Mesothelial cell of epicardium (in vitro differentiated cells): ENCODE measurements around the gene LIMK2. TPM values are rescaled to one million over a fixed set of nuclear protein-coding genes. Genes with fewer than 3 reads are reported as not detected.

Source experiments
- DNase-seq, 2 experiments: peaks; one replicate each; pipeline ENCODE4 v3.0.0; 2021; ENCODE audit warnings: low spot score in 2 of 2; ENCODE audit not compliant: unreplicated experiment in 2 of 2
- H3K27ac Mint-ChIP-seq: 2 replicates; pipeline ENCODE4 v1.8.0; 2021; ENCODE audit warnings: mixed read lengths
- H3K27me3 Mint-ChIP-seq: 2 replicates; pipeline ENCODE4 v1.8.0; 2021; ENCODE audit warnings: low read depth, mixed read lengths
- H3K36me3 Mint-ChIP-seq: 2 replicates; pipeline ENCODE4 v1.8.0; 2021; ENCODE audit warnings: mixed read lengths
- H3K4me1 Mint-ChIP-seq: 2 replicates; pipeline ENCODE4 v1.8.0; 2021; ENCODE audit warnings: mixed read lengths
- H3K4me3 Mint-ChIP-seq: 2 replicates; pipeline ENCODE4 v1.8.0; 2021; ENCODE audit warnings: mild to moderate bottlenecking, moderate library complexity, mixed read lengths
- H3K9me3 Mint-ChIP-seq: 2 replicates; pipeline ENCODE4 v1.8.0; 2021; ENCODE audit warnings: mixed read lengths
- total RNA-seq: library from RNA; stranded (reverse); gene quantifications from 3 replicates; pipeline ENCODE4 v1.2.1, GENCODE V29; 2021
- TF ChIP-seq, protein P1 (sequence below): fragments of 200-600 bp; sonication (generic); IDR thresholded peaks from one replicate; pipeline ENCODE4 v1.5.0; 2021; ENCODE audit warnings: antibody characterized with exemption; ENCODE audit not compliant: unreplicated experiment

LIMK2 gene
- total RNA-seq, 1 donor from 2014 or later = 121 TPM

- Mint-ChIP-seq H3K27ac (no peak overlapping the region), H3K4me3 (no peak overlapping the region), H3K27me3 (no peaks in the 10 kb centered on the region), H3K9me3 (no peaks in the 10 kb centered on the region), H3K36me3 (peaks cover 6% of the 10 kb centered on the region), H3K4me1 (peaks cover 22% of the 10 kb centered on the region)
- DNase-seq = no peak
- TF ChIP-seq, protein P1, sequence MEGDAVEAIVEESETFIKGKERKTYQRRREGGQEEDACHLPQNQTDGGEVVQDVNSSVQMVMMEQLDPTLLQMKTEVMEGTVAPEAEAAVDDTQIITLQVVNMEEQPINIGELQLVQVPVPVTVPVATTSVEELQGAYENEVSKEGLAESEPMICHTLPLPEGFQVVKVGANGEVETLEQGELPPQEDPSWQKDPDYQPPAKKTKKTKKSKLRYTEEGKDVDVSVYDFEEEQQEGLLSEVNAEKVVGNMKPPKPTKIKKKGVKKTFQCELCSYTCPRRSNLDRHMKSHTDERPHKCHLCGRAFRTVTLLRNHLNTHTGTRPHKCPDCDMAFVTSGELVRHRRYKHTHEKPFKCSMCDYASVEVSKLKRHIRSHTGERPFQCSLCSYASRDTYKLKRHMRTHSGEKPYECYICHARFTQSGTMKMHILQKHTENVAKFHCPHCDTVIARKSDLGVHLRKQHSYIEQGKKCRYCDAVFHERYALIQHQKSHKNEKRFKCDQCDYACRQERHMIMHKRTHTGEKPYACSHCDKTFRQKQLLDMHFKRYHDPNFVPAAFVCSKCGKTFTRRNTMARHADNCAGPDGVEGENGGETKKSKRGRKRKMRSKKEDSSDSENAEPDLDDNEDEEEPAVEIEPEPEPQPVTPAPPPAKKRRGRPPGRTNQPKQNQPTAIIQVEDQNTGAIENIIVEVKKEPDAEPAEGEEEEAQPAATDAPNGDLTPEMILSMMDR = no peak
Measured at GRCh38 chr22:31287818-31288495, 75.9 kb downstream of the LIMK2 start.

GRCh38 chr22:31288496-31289240 is 76.6 kb downstream of the LIMK2 start:
- H3K27ac Mint-ChIP-seq = no peak overlapping the region
- no peaks in the 10 kb centered on the region for H3K27me3 Mint-ChIP-seq
- peaks cover 6% of the 10 kb centered on the region for H3K36me3 Mint-ChIP-seq
- no peak overlapping the region for H3K4me3 Mint-ChIP-seq
- DNase-seq = no peak
- TF ChIP-seq, protein P1 = no peak
- peaks cover 27% of the 10 kb centered on the region for H3K4me1 Mint-ChIP-seq
- H3K9me3 Mint-ChIP-seq = no peaks in the 10 kb centered on the region

- Mint-ChIP-seq H3K9me3 (no peaks in the 10 kb centered on the region), H3K27me3 (no peaks in the 10 kb centered on the region), H3K36me3 (peaks cover 6% of the 10 kb centered on the region), H3K27ac (no peak overlapping the region), H3K4me1 (peaks cover 29% of the 10 kb centered on the region), H3K4me3 (no peak overlapping the region)
- no peak for DNase-seq
- TF ChIP-seq, protein P1 = no peak
Measured at GRCh38 chr22:31289344-31289743, 77.2 kb downstream of the LIMK2 start.

GRCh38 chr22:31290494-31291471 is 78.7 kb downstream of the LIMK2 start:
- peaks cover 37% of the 10 kb centered on the region for H3K4me1 Mint-ChIP-seq
- H3K4me3 Mint-ChIP-seq = peak overlapping the region; percentile 84
- H3K36me3 Mint-ChIP-seq = peaks cover 6% of the 10 kb centered on the region
- H3K27me3 Mint-ChIP-seq = no peaks in the 10 kb centered on the region
- TF ChIP-seq, protein P1 = no peak
- peak overlapping the region; percentile 97 for H3K27ac Mint-ChIP-seq
- H3K9me3 Mint-ChIP-seq = no peaks in the 10 kb centered on the region
- DNase-seq = peak; percentile 87 to 91

DNA sequence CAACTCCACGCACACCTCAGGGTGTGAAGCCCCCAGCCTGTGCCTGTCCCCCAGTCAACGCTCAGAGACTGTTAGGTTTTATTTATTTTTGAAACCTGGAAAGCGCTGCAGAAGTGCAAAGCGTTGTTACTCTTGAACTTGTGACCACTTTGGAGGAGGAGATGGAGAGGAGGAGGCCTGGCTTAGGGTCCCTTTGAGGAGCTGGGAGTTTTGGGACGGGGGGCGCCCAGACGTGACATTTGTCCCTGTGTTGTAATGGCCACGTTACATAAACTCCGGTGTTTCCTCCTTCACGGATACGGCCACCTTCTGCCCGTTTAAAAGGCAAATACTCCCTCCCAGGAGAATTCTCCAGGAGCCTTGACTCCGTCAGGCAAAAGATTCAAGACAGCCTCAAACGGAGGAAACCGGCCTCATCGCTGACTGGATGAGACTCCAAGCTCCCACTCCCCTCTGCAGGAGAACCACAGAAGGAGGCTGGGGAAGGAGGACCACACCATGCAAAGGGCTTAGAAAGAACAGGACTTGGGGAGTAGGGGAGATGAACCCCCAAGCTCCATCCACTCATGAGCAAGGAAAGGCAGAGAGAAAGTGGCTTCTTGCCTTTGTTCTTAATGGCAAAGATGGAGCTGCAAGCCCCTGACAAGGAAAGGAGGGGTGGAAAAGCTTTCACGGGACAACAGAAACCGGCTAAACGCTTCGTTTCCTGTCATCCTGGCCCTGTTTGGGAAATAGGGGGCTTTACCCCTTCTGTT is 79.6 kb downstream of the LIMK2 start:
- TF ChIP-seq, protein P1 = no peak
- Mint-ChIP-seq H3K4me1 (peaks cover 45% of the 10 kb centered on the region), H3K27ac (peak overlapping the region; percentile 92), H3K27me3 (no peaks in the 10 kb centered on the region), H3K4me3 (peak overlapping the region; percentile 84), H3K9me3 (no peaks in the 10 kb centered on the region), H3K36me3 (peaks cover 6% of the 10 kb centered on the region)
- peak in 1 of 2 experiments; percentile 45 for DNase-seq
